ENCODE measurements around the gene HIRIP3.
"Not testable (repeated sequence)": the region's sequence is repeated elsewhere in the genome, so short reads cannot be mapped to it uniquely, and the experiment has no call there.

Gene HIRIP3

GRCh38 chr16:30016555-30017276 lies 21.3 kb upstream of the HIRIP3 start:
- H3K27ac ChIP-seq, result no peak overlapping the region
- TF ChIP-seq CTCF (IDR thresholded peaks at IDR 0.05), result no peak
- no peak overlapping the region for H3K4me3 ChIP-seq
- no peak for DNase-seq (ENCODE audit: low spot score)

- not testable (repeated sequence) for DNase-seq (ENCODE audit: low spot score); H3K27ac ChIP-seq; H3K4me3 ChIP-seq
These were observed 20.0 kb upstream of the HIRIP3 start for GRCh38 chr16:30015450-30015849.

GRCh38 chr16:30012598-30012997 lies 17.2 kb upstream of the HIRIP3 start:
- not testable (repeated sequence) for DNase-seq (ENCODE audit: low spot score)

GRCh38 chr16:30011714-30012504 lies 16.5 kb upstream of the HIRIP3 start:
- no peak for TF ChIP-seq CTCF (IDR thresholded peaks at IDR 0.05)
- DNase-seq (ENCODE audit: low spot score), result no peak
- H3K27ac ChIP-seq, result no peak overlapping the region
- H3K4me3 ChIP-seq, result peak overlapping the region; percentile 70

More at GRCh38 chr16:30012598-30012997, 17.2 kb upstream of the HIRIP3 start:
- H3K4me3 ChIP-seq, H3K27ac ChIP-seq: not testable (repeated sequence)

GRCh38 chr16:30010844-30011713 lies 15.7 kb upstream of the HIRIP3 start, which contains the start of gene DOC2A:
Gene DOC2A, minus strand, starts transcription at chr16:30011027. Its CDS starts 805 bp downstream, at chr16:30010222.
- DNase-seq (ENCODE audit: low spot score), result no peak
- no peak for TF ChIP-seq CTCF (IDR thresholded peaks at IDR 0.05)
- H3K4me3 ChIP-seq, result peak within 1 kb of the TSS; percentile 70
- no peak within 1 kb of the TSS for H3K27ac ChIP-seq

GRCh38 chr16:30009990-30010843 lies 14.8 kb upstream of the HIRIP3 start:
- TF ChIP-seq CTCF (IDR thresholded peaks at IDR 0.05), result no peak
- Histone ChIP-seq H3K27ac (no peak overlapping the region), H3K4me3 (peak overlapping the region; percentile 70)
- no peak for DNase-seq (ENCODE audit: low spot score)

- H3K4me3 ChIP-seq, result no peak overlapping the region
- DNase-seq (ENCODE audit: low spot score), result no peak
- no peak overlapping the region for H3K27ac ChIP-seq
- TF ChIP-seq CTCF (IDR thresholded peaks at IDR 0.05), result no peak
These were observed 13.9 kb upstream of the HIRIP3 start for GRCh38 chr16:30009085-30009862.
